Fibroblast of lung (primary cell): ENCODE results near the gene STRN3. TPM values are rescaled to one million over a fixed set of nuclear protein-coding genes. Genes with fewer than 3 reads are reported as not detected.
"Not testable (repeated sequence)": the region's sequence is repeated elsewhere in the genome, so short reads cannot be mapped to it uniquely, and the experiment has no call there.

Experiments used
- DNase-seq, 2 donors: peaks; one replicate each; pipeline versions ENCODE4 v3.0.0 to v3.0.0-alpha.2; 2010; ENCODE audit warnings: low read depth in 2 of 2
- H2AFZ ChIP-seq: 2 replicates; pipeline ENCODE4 v1.5.1; 2012; ENCODE audit warnings: low read length, control low read depth, inconsistent platforms
- H3K27ac ChIP-seq: 2 replicates; pipeline ENCODE4 v1.5.1; 2011; ENCODE audit warnings: low read length, control low read depth; ENCODE audit not compliant: insufficient read depth
- H3K27me3 ChIP-seq: 2 replicates; pipeline ENCODE4 v1.5.1; 2011; ENCODE audit warnings: mild to moderate bottlenecking, low read length; ENCODE audit not compliant: control insufficient read depth, insufficient read depth
- H3K36me3 ChIP-seq: 2 replicates; pipeline ENCODE4 v1.5.1; 2011; ENCODE audit warnings: low read length; ENCODE audit not compliant: control insufficient read depth, insufficient read depth
- H3K4me1 ChIP-seq: 2 replicates; pipeline ENCODE4 v1.5.1; 2011; ENCODE audit warnings: low read length; ENCODE audit not compliant: control insufficient read depth, insufficient read depth; ENCODE audit errors: extremely low read depth
- H3K4me2 ChIP-seq: 2 replicates; pipeline ENCODE4 v1.5.1; 2011; ENCODE audit warnings: low read length, control low read depth; ENCODE audit not compliant: insufficient read depth; ENCODE audit errors: extremely low read depth
- H3K4me3 ChIP-seq, 4 experiments: fragments of 200-600 bp in 1 of 4; sonication (generic) in 1 of 4; replicated peaks in 1 of 4; 2 replicates each; pipeline ENCODE4 v1.5.1; 2011 to 2016; ENCODE audit warnings: low read length in 4 of 4, low read depth in 3 of 4, mild to moderate bottlenecking in 3 of 4, control low read depth in 2 of 4, inconsistent platforms in 1 of 4, mixed read lengths in 1 of 4; ENCODE audit not compliant: insufficient read depth in 1 of 4; ENCODE audit errors: control extremely low read depth in 1 of 4
- H3K79me2 ChIP-seq: 2 replicates; pipeline ENCODE4 v1.5.1; 2012; ENCODE audit warnings: mild to moderate bottlenecking, low read length, inconsistent platforms; ENCODE audit not compliant: control insufficient read depth, insufficient read depth
- H3K9ac ChIP-seq: 2 replicates; pipeline ENCODE4 v1.5.1; 2011; ENCODE audit warnings: mild to moderate bottlenecking, low read length, control low read depth; ENCODE audit not compliant: insufficient read depth
- H3K9me3 ChIP-seq: 2 replicates; pipeline ENCODE4 v1.5.1; 2012; ENCODE audit warnings: low read depth, low read length; ENCODE audit not compliant: control insufficient read depth, insufficient read depth
- H4K20me1 ChIP-seq: 2 replicates; pipeline ENCODE4 v1.5.1; 2011; ENCODE audit warnings: low read length; ENCODE audit not compliant: control insufficient read depth, insufficient read depth; ENCODE audit errors: extremely low read depth
- EZH2 ChIP-seq: IDR thresholded peaks from 2 replicates; pipeline ENCODE4 v1.5.1; 2012; ENCODE audit warnings: low read length, control low read depth, mild to moderate bottlenecking; ENCODE audit errors: missing control alignments
- polyA plus RNA-seq, 2 donors: library from polyadenylated mRNA; depleted of rRNA in 1 of 2; stranded (reverse) in 1 of 2; unstranded in 1 of 2; fragments of >200 nt; gene quantifications; 2 replicates each; pipeline ENCODE4 v1.2.1, GENCODE V29; 2011 to 2012; ENCODE audit warnings: missing spikeins in 1 of 2
- total RNA-seq: library from RNA; depleted of rRNA; stranded (reverse); fragments of >200 nt; gene quantifications from 2 replicates; pipeline ENCODE4 v1.2.1, GENCODE V29; 2014
- TF ChIP-seq, protein P1 (sequence below), 2 donors: IDR thresholded peaks in 1 of 2; conservative IDR thresholded peaks in 1 of 2; 1 replicate in 1 of 2; 2 replicates in 1 of 2; pipeline ENCODE4 v1.5.1; 2011 to 2012; ENCODE audit warnings: low read length in 2 of 2, control low read depth in 1 of 2, inconsistent platforms in 1 of 2, low read depth in 1 of 2, mild to moderate bottlenecking in 1 of 2

Gene STRN3
- total and polyA plus RNA-seq, 2 donors (not counting 1 experiment from before 2014, with no cell fraction given) = 42.0 to 88.2 TPM

DNA sequence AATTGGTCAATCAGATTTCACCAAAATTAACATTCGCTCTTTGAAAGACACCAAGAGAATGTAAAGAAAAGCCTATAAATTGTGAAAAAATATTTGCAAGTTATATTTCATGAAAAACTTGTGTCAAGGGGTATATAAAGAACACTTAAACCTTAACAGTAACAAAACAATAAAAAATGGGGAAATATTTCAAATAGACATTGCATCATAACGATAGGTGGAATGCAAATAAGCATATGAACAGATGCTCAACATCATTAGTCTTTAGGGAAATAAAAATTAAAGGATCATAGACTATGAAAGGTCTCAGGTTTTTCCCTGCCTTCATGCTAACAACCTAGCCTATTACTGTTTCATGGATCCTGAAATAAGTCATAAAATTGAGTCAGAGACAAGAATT, 87.6 kb downstream of the STRN3 start:
- no peak for DNase-seq
- H3K36me3 ChIP-seq = no peaks in the 10 kb centered on the region
- H2AFZ ChIP-seq = no peak overlapping the region
- H4K20me1 ChIP-seq = no peaks in the 10 kb centered on the region
- no peak overlapping the region for H3K4me3 ChIP-seq
- H3K4me1 ChIP-seq = no peaks in the 10 kb centered on the region
- no peak overlapping the region for H3K9ac ChIP-seq
- TF ChIP-seq EZH2 = no peak
- TF ChIP-seq, protein P1, sequence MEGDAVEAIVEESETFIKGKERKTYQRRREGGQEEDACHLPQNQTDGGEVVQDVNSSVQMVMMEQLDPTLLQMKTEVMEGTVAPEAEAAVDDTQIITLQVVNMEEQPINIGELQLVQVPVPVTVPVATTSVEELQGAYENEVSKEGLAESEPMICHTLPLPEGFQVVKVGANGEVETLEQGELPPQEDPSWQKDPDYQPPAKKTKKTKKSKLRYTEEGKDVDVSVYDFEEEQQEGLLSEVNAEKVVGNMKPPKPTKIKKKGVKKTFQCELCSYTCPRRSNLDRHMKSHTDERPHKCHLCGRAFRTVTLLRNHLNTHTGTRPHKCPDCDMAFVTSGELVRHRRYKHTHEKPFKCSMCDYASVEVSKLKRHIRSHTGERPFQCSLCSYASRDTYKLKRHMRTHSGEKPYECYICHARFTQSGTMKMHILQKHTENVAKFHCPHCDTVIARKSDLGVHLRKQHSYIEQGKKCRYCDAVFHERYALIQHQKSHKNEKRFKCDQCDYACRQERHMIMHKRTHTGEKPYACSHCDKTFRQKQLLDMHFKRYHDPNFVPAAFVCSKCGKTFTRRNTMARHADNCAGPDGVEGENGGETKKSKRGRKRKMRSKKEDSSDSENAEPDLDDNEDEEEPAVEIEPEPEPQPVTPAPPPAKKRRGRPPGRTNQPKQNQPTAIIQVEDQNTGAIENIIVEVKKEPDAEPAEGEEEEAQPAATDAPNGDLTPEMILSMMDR (conservative IDR thresholded peaks at IDR 0.05 in 1 of 2, IDR thresholded peaks at IDR 0.05 in 1 of 2; ENCODE audit: low read depth in 1 of 2, low read length in 2 of 2) = no peak
- no peak overlapping the region for H3K27ac ChIP-seq
- H3K9me3 ChIP-seq = no peaks in the 10 kb centered on the region
- H3K27me3 ChIP-seq = no peaks in the 10 kb centered on the region
- no peaks in the 10 kb centered on the region for H3K79me2 ChIP-seq
- H3K4me2 ChIP-seq = no peak overlapping the region

DNA sequence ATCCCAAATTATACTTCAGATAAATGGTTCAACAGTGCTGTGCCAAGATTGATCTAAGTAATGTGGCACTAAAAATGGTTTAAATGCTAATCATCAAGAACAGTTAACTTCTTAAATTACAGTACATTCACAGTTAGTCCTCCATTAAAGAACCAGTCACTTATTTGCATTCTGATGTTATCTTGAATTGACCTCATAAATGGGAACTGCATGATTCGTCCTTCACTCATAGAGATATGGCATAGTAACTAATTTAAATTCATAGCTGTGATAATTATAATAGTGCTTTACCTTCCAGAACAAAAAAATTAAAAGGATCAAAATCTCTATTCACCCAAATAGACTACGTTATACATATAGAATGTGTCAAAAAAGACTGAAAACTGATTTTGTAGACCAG, 90.7 kb downstream of the STRN3 start:
- H3K27ac ChIP-seq = no peak overlapping the region
- H4K20me1 ChIP-seq = no peaks in the 10 kb centered on the region

DNA sequence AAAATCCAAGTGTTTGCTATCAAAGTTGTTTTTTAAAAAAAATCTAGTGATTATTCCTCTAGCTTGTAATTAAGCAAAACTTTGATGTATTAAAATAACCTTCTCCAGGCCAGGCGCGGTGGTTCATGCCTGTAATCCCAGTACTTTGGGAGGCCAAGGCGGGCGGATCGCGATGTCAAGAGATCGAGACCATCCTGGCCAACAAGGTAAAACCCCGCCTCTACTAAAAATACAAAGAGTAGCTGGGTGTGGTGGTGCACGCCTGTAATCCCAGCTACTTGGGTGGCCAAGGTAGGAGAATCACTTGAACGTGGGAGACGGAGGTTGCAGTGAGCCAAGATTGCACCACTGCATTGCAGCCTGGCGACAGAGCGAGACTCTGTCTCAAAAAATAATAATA, 92.2 kb downstream of the STRN3 start:
- not testable (repeated sequence) for H3K9ac ChIP-seq, DNase-seq, H3K27me3 ChIP-seq, H3K4me1 ChIP-seq, H3K27ac ChIP-seq, H4K20me1 ChIP-seq, H3K4me3 ChIP-seq, H2AFZ ChIP-seq, H3K36me3 ChIP-seq, H3K4me2 ChIP-seq, H3K9me3 ChIP-seq, H3K79me2 ChIP-seq

More for the DNA sequence above, 90.7 kb downstream of the STRN3 start:
- TF ChIP-seq, protein P1 (conservative IDR thresholded peaks at IDR 0.05 in 1 of 2, IDR thresholded peaks at IDR 0.05 in 1 of 2; ENCODE audit: low read depth in 1 of 2, low read length in 2 of 2) = no peak
- no peak for TF ChIP-seq EZH2
- Histone ChIP-seq H3K4me2 (no peak overlapping the region), H3K27me3 (no peaks in the 10 kb centered on the region), H3K79me2 (no peaks in the 10 kb centered on the region), H2AFZ (no peak overlapping the region), H3K4me1 (no peaks in the 10 kb centered on the region), H3K4me3 (no peak overlapping the region), H3K9me3 (no peaks in the 10 kb centered on the region), H3K9ac (no peak overlapping the region), H3K36me3 (no peaks in the 10 kb centered on the region)
- DNase-seq = peak in 1 of 2 donors; percentile 7
